Aorta (tissue), 5 donors: ENCODE results near the gene CDH23. TPM values are rescaled to one million over a fixed set of nuclear protein-coding genes. Genes with fewer than 3 reads are reported as not detected.

Experiments
- ATAC-seq: fragments of 200-7000 bp; cut with Tn5 transposase; one replicate; pipeline ENCODE4 v1.9.1; 2022; ENCODE audit warnings: moderate library complexity; ENCODE audit not compliant: low FRiP score
- DNase-seq, 2 donors: peaks; one replicate each; pipeline ENCODE4 v3.0.0-alpha.2; 2020
- H3K27ac ChIP-seq, 2 donors: one replicate each; pipeline ENCODE4 v1.5.1; 2013; ENCODE audit warnings: low read length in 2 of 2, mild to moderate bottlenecking in 2 of 2, moderate library complexity in 2 of 2, control low read depth in 1 of 2, inconsistent platforms in 1 of 2, low read depth in 1 of 2
- H3K27me3 ChIP-seq, 2 donors: one replicate each; pipeline ENCODE4 v1.6.1; 2013; ENCODE audit warnings: control low read depth in 1 of 2, low read length in 1 of 2, mild to moderate bottlenecking in 1 of 2, moderate library complexity in 1 of 2; ENCODE audit not compliant: insufficient read depth in 2 of 2, control insufficient read depth in 1 of 2
- H3K36me3 ChIP-seq, 2 donors: one replicate each; pipeline ENCODE4 v1.6.1; 2013; ENCODE audit warnings: control low read depth in 1 of 2, low read length in 1 of 2, mild to moderate bottlenecking in 1 of 2; ENCODE audit not compliant: insufficient read depth in 2 of 2, control insufficient read depth in 1 of 2
- H3K4me1 ChIP-seq, 2 donors: one replicate each; pipeline ENCODE4 v1.6.1; 2013; ENCODE audit warnings: low read length in 2 of 2, control low read depth in 1 of 2, mild to moderate bottlenecking in 1 of 2, moderate library complexity in 1 of 2; ENCODE audit not compliant: insufficient read depth in 2 of 2, control insufficient read depth in 1 of 2
- H3K4me3 ChIP-seq, 2 donors: one replicate each; pipeline ENCODE4 v1.5.1; 2013; ENCODE audit warnings: low read length in 2 of 2, control low read depth in 1 of 2, mild to moderate bottlenecking in 1 of 2
- H3K9me3 ChIP-seq: one replicate; pipeline ENCODE4 v1.6.1; 2013; ENCODE audit warnings: mild to moderate bottlenecking, low read length; ENCODE audit not compliant: control insufficient read depth
- WGBS, 2 donors: extraction: QIAGEN DNeasy Blood & Tissue Kit; methylation state at CpG; one replicate each; pipeline ENCODE4 v1.1.7; 2013; 5-methylcytosine and 5-hydroxymethylcytosine counted together
- intact Hi-C, 2 donors: fragments of 100-400 bp; cut with DNase I; formaldehyde crosslinking; loops; one replicate each; pipeline versions ENCODE4 v1.14.2 to v1.15.0; 2022
- polyA plus RNA-seq, 2 donors: library from polyadenylated mRNA; stranded (reverse); fragments of 200-250 nt; gene quantifications; one replicate each; pipeline ENCODE4 v1.2.3, GENCODE V29; 2013
- total RNA-seq, 2 donors: library from RNA; stranded (reverse); fragmentation: NEBNext Ultra II Directional; extraction: Animal tissue kit (Norgen Biotek cat#: 25700); gene quantifications; one replicate each; pipeline ENCODE4 v1.2.1, GENCODE V29; 2021
- donor health status: healthy with polysubstance abuse.
- donor health status: Bipolar disorder and iron deficiency.
- donor health status: DM: no; HTN: no; CAD: no.
- donor health status: DM: no; HTN: no; CAD: no.
- donor health status: DM: yes; HTN: yes; CAD: no.

CDH23 gene
- total and polyA plus RNA-seq, 4 donors: 0.50 to 16.6 (median 7.3) TPM

GRCh38 chr10:71645185-71645584, 248.5 kb downstream of the CDH23 start:
- 84 to 87% methylated on average over 6 of the region's 6 CpGs for WGBS, 2 donors
- no peak for DNase-seq
- intact Hi-C loops: no loop called here

DNA sequence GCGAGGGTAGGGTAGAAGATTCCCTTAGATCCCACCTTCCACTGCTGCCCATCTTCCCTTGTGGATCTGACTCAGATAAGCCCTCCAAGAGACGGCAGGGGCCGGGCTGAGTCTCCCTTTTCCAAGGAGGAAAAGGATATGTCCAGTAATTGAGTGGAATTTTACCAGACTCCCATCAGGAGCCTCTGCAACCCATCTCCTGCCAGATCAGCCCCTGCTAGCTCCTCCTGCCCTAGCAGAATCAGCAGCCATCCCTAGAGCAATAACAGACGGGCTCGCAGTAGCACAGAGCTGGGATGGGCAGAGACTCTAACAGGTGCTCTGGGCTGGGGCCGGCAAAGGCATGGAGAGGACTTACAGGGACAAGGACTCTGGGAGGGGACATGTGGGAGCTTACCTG, 249.3 kb downstream of the CDH23 start:
- Histone ChIP-seq H3K36me3 (no peaks in the 10 kb centered on the region), H3K9me3 (no peaks in the 10 kb centered on the region), H3K4me1 (no peaks in the 10 kb centered on the region), H3K27ac (no peak overlapping the region), H3K27me3 (no peaks in the 10 kb centered on the region), H3K4me3 (no peak overlapping the region)
- DNase-seq (no peak), ATAC-seq (no peak)
- 88 to 93% methylated on average over 6 of the region's 6 CpGs for whole genome bisulfite sequencing, 2 donors
- intact Hi-C loops: no loop called here

More at GRCh38 chr10:71645185-71645584, 248.5 kb downstream of the CDH23 start:
- Histone ChIP-seq H3K27ac (no peak overlapping the region), H3K9me3 (no peaks in the 10 kb centered on the region), H3K36me3 (no peaks in the 10 kb centered on the region), H3K27me3 (no peaks in the 10 kb centered on the region), H3K4me1 (no peaks in the 10 kb centered on the region), H3K4me3 (no peak overlapping the region)
- no peak for ATAC-seq

- Histone ChIP-seq H3K4me3 (no peak overlapping the region), H3K9me3 (no peaks in the 10 kb centered on the region), H3K27me3 (no peaks in the 10 kb centered on the region), H3K36me3 (no peaks in the 10 kb centered on the region), H3K4me1 (no peaks in the 10 kb centered on the region), H3K27ac (no peak overlapping the region)
- DNase-seq (no peak), ATAC-seq (no peak)
- 79 to 83% methylated on average over 13 of the region's 13 CpGs for WGBS, 2 donors
- intact Hi-C loops: no loop called here
Observed at GRCh38 chr10:71646592-71647292, 250.0 kb downstream of the CDH23 start.

DNA sequence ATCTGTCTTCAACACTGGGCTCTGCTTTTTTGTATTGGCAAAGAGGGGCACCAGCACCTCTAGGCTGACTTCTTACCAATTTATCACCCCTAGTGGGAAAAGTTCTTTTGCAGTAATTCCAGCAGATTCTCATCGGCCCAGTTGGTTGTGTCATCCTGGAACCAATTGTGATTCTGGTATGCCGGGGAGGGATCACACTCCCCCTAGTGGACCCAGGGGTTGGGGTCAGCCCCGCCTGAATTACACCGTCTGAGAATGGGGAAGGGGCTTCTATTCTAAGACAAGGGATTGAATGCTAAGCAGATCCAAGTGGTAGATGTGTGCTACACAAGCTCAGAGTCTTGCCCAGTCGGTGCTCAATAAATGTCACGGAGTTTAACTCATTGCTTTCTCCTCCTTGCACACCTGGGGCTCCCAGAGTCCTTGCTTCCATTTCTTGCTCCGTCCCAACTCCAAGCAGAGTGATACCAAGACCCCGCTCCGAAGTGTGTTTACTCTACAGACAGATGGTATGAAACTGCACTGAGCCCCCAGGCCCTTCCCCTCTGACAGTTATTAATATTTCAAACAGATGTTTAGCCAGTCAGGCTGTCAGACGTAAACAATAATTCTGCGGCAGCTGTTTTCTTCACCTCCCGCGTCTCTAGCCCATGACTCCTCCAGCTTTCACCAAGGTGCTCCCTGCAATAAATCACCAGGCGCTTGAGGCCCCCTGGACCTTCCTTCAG, 251.0 kb downstream of the CDH23 start:
- H3K27ac ChIP-seq: no peak overlapping the region
- no peaks in the 10 kb centered on the region for H3K27me3 ChIP-seq
- no peak overlapping the region for H3K4me3 ChIP-seq
- no peaks in the 10 kb centered on the region for H3K9me3 ChIP-seq
- ATAC-seq: no peak
- DNase-seq: no peak
- H3K36me3 ChIP-seq: no peaks in the 10 kb centered on the region
- WGBS, 2 donors: 47 to 50% methylated on average over 14 of the region's 14 CpGs
- intact Hi-C loops: no loop called here
- no peaks in the 10 kb centered on the region for H3K4me1 ChIP-seq

DNA sequence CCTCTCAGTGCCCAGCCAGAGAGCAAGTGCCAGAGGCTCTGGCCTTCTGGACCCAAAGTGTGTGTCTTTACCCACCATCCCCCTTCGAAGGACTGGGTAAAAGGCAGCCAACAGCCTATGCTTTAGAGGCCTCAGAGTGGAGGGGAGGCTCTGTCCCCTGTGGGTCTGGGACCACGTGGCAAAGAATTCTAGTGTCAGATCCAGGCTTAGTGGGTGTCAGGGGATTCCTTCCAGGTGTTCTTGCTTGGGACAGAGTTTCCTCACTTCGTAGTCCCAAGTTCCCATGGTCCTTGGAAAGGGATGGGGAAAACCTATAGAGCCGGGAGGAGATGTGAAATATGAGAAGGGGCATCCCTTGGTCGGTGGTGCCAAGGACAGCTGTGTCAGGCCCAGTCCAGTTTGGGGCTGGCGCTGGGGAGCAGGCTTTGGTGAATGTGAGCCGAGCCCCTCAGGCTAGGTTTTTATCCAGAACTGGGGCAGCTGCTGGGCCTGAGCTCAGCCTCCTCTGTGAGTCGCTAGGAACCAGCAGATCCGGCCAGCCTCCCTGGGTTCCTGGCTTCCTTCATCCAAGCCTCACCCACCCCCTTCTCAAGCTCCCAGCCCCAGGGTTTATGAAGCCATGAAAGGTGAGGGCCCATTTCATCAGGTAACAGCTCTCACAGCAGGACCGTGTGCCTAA, 251.7 kb downstream of the CDH23 start:
- WGBS, 2 donors: 74 to 76% methylated on average over 10 of the region's 10 CpGs
- Histone ChIP-seq H3K36me3 (no peaks in the 10 kb centered on the region), H3K27ac (no peak overlapping the region), H3K27me3 (no peaks in the 10 kb centered on the region), H3K4me1 (no peaks in the 10 kb centered on the region), H3K4me3 (no peak overlapping the region), H3K9me3 (no peaks in the 10 kb centered on the region)
- intact Hi-C loops: no loop called here
- ATAC-seq (no peak), DNase-seq (no peak)

GRCh38 chr10:71648933-71649320, 252.2 kb downstream of the CDH23 start:
- intact Hi-C loops: no loop called here
- Histone ChIP-seq H3K4me1 (no peaks in the 10 kb centered on the region), H3K4me3 (no peak overlapping the region), H3K9me3 (no peaks in the 10 kb centered on the region), H3K27ac (no peak overlapping the region), H3K36me3 (no peaks in the 10 kb centered on the region), H3K27me3 (no peaks in the 10 kb centered on the region)
- ATAC-seq (no peak), DNase-seq (no peak)
- WGBS, 2 donors: 86 to 89% methylated on average over 7 of the region's 7 CpGs

GRCh38 chr10:71649631-71650030, 252.9 kb downstream of the CDH23 start:
- ATAC-seq: no peak
- Histone ChIP-seq H3K4me3 (no peak overlapping the region), H3K27me3 (no peaks in the 10 kb centered on the region), H3K27ac (no peak overlapping the region), H3K9me3 (no peaks in the 10 kb centered on the region), H3K36me3 (no peaks in the 10 kb centered on the region), H3K4me1 (no peaks in the 10 kb centered on the region)
- 86 to 89% methylated on average over 4 of the region's 4 CpGs for WGBS, 2 donors
- intact Hi-C loops: no loop called here
- no peak for DNase-seq

DNA sequence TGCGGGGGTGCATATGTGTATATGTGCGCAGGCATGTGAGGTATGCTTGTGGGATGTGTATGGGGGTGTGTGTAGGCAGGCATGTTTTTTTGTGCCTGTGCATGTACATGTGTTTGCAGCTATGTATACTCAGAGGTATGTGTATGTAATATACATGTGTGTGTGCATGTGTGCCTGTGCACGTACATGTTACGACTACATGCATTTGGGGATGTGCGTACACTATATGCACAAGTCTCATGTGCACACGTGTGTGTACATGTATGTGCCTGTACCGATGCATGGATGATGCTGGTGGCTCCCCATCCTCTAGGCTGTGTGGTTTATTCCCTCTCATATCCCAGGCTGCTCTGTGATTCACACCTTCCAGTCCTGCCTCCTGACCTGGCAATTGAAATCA, 253.7 kb downstream of the CDH23 start:
- Histone ChIP-seq H3K27me3 (no peaks in the 10 kb centered on the region), H3K4me1 (no peaks in the 10 kb centered on the region), H3K27ac (no peak overlapping the region), H3K4me3 (no peak overlapping the region), H3K36me3 (no peaks in the 10 kb centered on the region), H3K9me3 (no peaks in the 10 kb centered on the region)
- intact Hi-C loops: no loop called here
- WGBS, 2 donors: 93 to 95% methylated on average over 7 of the region's 7 CpGs
- DNase-seq: no peak
- no peak for ATAC-seq
